HG02973 (cell line): Measurements from ENCODE around the gene PPP3R1.
"Not testable (repeated sequence)": the region's sequence is repeated elsewhere in the genome, so short reads cannot be mapped to it uniquely, and the experiment has no call there.

Experiments
- ATAC-seq: cut with Tn5 transposase; IDR thresholded peaks from one replicate; pipeline ENCODE4 v1.9.1; 2021; ENCODE audit warnings: moderate library complexity; ENCODE audit not compliant: unreplicated experiment

Gene PPP3R1

GRCh38 chr2:68190991-68191731, 61.2 kb downstream of the PPP3R1 start:
- no peak for ATAC-seq

GRCh38 chr2:68189991-68190784, 62.1 kb downstream of the PPP3R1 start:
- ATAC-seq, result no peak

- ATAC-seq, result no peak
These were observed 63.5 kb downstream of the PPP3R1 start for GRCh38 chr2:68188831-68189230.

GRCh38 chr2:68187329-68187728, 65.0 kb downstream of the PPP3R1 start:
- no peak for ATAC-seq

- ATAC-seq, result no peak
These were observed 66.7 kb downstream of the PPP3R1 start for GRCh38 chr2:68185541-68186164.

- no peak for ATAC-seq
These were observed 69.4 kb downstream of the PPP3R1 start for GRCh38 chr2:68182902-68183301.

- no peak for ATAC-seq
These were observed 73.2 kb downstream of the PPP3R1 start for GRCh38 chr2:68178954-68179627.

GRCh38 chr2:68178432-68178831, 73.9 kb downstream of the PPP3R1 start:
- ATAC-seq, result no peak

GRCh38 chr2:68177541-68177940, 74.8 kb downstream of the PPP3R1 start:
- no peak for ATAC-seq

- no peak for ATAC-seq
These were observed 75.7 kb downstream of the PPP3R1 start for GRCh38 chr2:68176657-68177056.

GRCh38 chr2:68175210-68175609, 77.1 kb downstream of the PPP3R1 start:
- not testable (repeated sequence) for ATAC-seq

GRCh38 chr2:68172990-68173700, 79.2 kb downstream of the PPP3R1 start:
- ATAC-seq, result no peak

- no peak for ATAC-seq
These were observed 79.8 kb downstream of the PPP3R1 start for GRCh38 chr2:68172521-68172920.

GRCh38 chr2:68171684-68172083, 80.6 kb downstream of the PPP3R1 start:
- ATAC-seq, result no peak

- ATAC-seq, result no peak
These were observed 81.2 kb downstream of the PPP3R1 start for GRCh38 chr2:68171146-68171545.

- no peak for ATAC-seq
These were observed 83.0 kb downstream of the PPP3R1 start for GRCh38 chr2:68169308-68169707.

- ATAC-seq, result no peak
These were observed 85.1 kb downstream of the PPP3R1 start for GRCh38 chr2:68167186-68167585.

- no peak for ATAC-seq
These were observed 88.7 kb downstream of the PPP3R1 start for GRCh38 chr2:68163641-68164040.

GRCh38 chr2:68158134-68158447, 94.2 kb downstream of the PPP3R1 start:
- ATAC-seq, result no peak

GRCh38 chr2:68157402-68158133, 94.8 kb downstream of the PPP3R1 start, which contains the start of gene PNO1:
PNO1 (plus strand) TSS chr2:68157888; CDS start chr2:68157935, 47 bp downstream.
- ATAC-seq, result peak; percentile 80
